Vagina (tissue), 2 donors: ENCODE data around the gene YARS1.

Experiments used
- POLR2A ChIP-seq, 2 donors: fragments of 450-650 bp; IDR thresholded peaks; one replicate each; pipeline ENCODE4 v1.6.1; 2017; ENCODE audit warnings: antibody characterized with exemption in 2 of 2, mild to moderate bottlenecking in 2 of 2, moderate library complexity in 2 of 2
- POLR2AphosphoS5 ChIP-seq, 2 donors: sonication (generic); formaldehyde crosslinking; IDR thresholded peaks; one replicate each; pipeline ENCODE4 v1.9.0; 2017; ENCODE audit warnings: antibody characterized with exemption in 2 of 2, mild to moderate bottlenecking in 2 of 2, low read depth in 1 of 2; ENCODE audit not compliant: insufficient read depth in 1 of 2
- TF ChIP-seq, protein P1 (sequence below), 3 experiments: fragments of 450-650 bp in 2 of 3; fragments of 200-600 bp in 1 of 3; sonication (generic) in 1 of 3; IDR thresholded peaks; one replicate each; pipeline ENCODE4 v1.5.1; 2017 to 2019; ENCODE audit warnings: antibody characterized with exemption in 3 of 3, mild to moderate bottlenecking in 2 of 3, moderate library complexity in 2 of 3

DNA sequence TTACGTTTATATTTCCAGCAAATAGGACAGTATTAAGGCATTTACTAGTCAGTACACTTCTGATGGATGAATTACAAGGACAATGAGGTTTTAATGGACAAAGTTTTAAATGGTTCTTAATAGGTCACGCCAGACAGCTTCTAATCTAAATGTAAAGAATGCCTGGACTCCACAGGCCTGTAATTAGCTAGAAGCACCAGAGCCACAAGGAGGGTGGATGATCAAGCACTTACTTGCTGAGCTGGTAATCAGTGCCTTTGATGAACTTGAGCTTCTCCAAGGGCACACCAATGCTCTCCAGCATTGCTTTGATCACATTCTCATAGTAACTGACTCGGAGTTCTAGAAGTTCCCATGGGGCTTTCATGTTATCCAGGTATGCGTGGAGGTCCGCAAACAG is 6.8 kb downstream of the YARS1 start:
- TF ChIP-seq, protein P1, sequence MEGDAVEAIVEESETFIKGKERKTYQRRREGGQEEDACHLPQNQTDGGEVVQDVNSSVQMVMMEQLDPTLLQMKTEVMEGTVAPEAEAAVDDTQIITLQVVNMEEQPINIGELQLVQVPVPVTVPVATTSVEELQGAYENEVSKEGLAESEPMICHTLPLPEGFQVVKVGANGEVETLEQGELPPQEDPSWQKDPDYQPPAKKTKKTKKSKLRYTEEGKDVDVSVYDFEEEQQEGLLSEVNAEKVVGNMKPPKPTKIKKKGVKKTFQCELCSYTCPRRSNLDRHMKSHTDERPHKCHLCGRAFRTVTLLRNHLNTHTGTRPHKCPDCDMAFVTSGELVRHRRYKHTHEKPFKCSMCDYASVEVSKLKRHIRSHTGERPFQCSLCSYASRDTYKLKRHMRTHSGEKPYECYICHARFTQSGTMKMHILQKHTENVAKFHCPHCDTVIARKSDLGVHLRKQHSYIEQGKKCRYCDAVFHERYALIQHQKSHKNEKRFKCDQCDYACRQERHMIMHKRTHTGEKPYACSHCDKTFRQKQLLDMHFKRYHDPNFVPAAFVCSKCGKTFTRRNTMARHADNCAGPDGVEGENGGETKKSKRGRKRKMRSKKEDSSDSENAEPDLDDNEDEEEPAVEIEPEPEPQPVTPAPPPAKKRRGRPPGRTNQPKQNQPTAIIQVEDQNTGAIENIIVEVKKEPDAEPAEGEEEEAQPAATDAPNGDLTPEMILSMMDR (IDR thresholded peaks at IDR 0.05), result no peak
- TF ChIP-seq POLR2A (IDR thresholded peaks at IDR 0.05) (no peak), POLR2AphosphoS5 (IDR thresholded peaks at IDR 0.05; ENCODE audit: insufficient read depth in 1 of 2, low read depth in 1 of 2) (no peak)
